ENCODE data around the gene UFC1. TPM values are rescaled to one million over a fixed set of nuclear protein-coding genes. Genes with fewer than 3 reads are reported as not detected.

UFC1 gene
- total RNA-seq, 2 experiments from 2014 or later = 96.6 to 97.8 TPM

GRCh38 chr1:161119092-161119903 is 34.5 kb upstream of the UFC1 start:
- intact Hi-C loops (cut with DNase I, micrococcal nuclease) = loop anchor here (1.0 to 5.0 kb wide), 3 partner anchors 13 to 72 kb away; partner anchors contain the start of genes UFC1 (in 2 of the 2), DEDD (in 1 of the 2) and USF1 (in 1 of the 2)
- Mint-ChIP-seq H3K36me3 (ENCODE audit: low read depth) (peaks cover 69% of the 10 kb centered on the region), H3K4me1 (ENCODE audit: low read depth) (peaks cover 54% of the 10 kb centered on the region), H3K4me3 (peak overlapping the region; percentile 97), H3K9me3 (no peaks in the 10 kb centered on the region), H3K27me3 (no peaks in the 10 kb centered on the region), H3K27ac (peak overlapping the region; percentile 91)
- H3K27me3 ChIP-seq (ENCODE audit: control insufficient read depth in 1 of 2, insufficient read depth in 2 of 2, low read length in 2 of 2) = no peaks in the 10 kb centered on the region
- peak in 11 of 14 experiments; percentile 30 to 89 (median 49) for DNase-seq
- peak overlapping the region in 1 of 2 donors; percentile 91 for H3K27ac ChIP-seq (ENCODE audit: low read depth in 1 of 2, low read length in 2 of 2)
- TF ChIP-seq CTCF (IDR thresholded peaks at IDR 0.05) = peak; percentile 36
- ChIA-PET POLR2A (interaction anchor here (0.9 to 2.7 kb wide), 2 partner anchors 13 to 34 kb away, joined by 4 to 35 read pairs; partner anchors contain the start of genes DEDD and UFC1), CTCF (interaction anchor here (0.6 to 3.3 kb wide), 2 partner anchors 46 to 91 kb away, joined by 4 to 12 read pairs; partner anchors contain the start of gene PPOX)
- H3K36me3 ChIP-seq (ENCODE audit: insufficient read depth, low read length) = peaks cover 46% of the 10 kb centered on the region
- ATAC-seq (ENCODE audit: poor library complexity) = peak; percentile 69
- peak overlapping the region; percentile 91 for H3K4me3 ChIP-seq (ENCODE audit: low read length)
- peaks cover 49% of the 10 kb centered on the region for H3K4me1 ChIP-seq (ENCODE audit: insufficient read depth, low read length)
- H3K9me3 ChIP-seq (ENCODE audit: control insufficient read depth in 1 of 2, insufficient read depth in 1 of 2, low read length in 2 of 2) = no peaks in the 10 kb centered on the region

GRCh38 chr1:161121042-161121650 is 32.6 kb upstream of the UFC1 start:
- no peaks in the 10 kb centered on the region for H3K9me3 Mint-ChIP-seq
- H3K4me3 Mint-ChIP-seq = no peak overlapping the region
- ChIA-PET POLR2A (no interaction called here), CTCF (no interaction called here)
- peaks cover 40% of the 10 kb centered on the region for H3K4me1 Mint-ChIP-seq (ENCODE audit: low read depth)
- no peaks in the 10 kb centered on the region for H3K9me3 ChIP-seq (ENCODE audit: control insufficient read depth in 1 of 2, insufficient read depth in 1 of 2, low read length in 2 of 2)
- peaks cover 58% of the 10 kb centered on the region for H3K36me3 ChIP-seq (ENCODE audit: insufficient read depth, low read length)
- ATAC-seq (ENCODE audit: poor library complexity) (no peak), DNase-seq (no peak)
- no peaks in the 10 kb centered on the region for H3K27me3 ChIP-seq (ENCODE audit: control insufficient read depth in 1 of 2, insufficient read depth in 2 of 2, low read length in 2 of 2)
- H3K27ac Mint-ChIP-seq = peak overlapping the region; percentile 33
- H3K4me1 ChIP-seq (ENCODE audit: insufficient read depth, low read length) = peaks cover 38% of the 10 kb centered on the region
- peaks cover 81% of the 10 kb centered on the region for H3K36me3 Mint-ChIP-seq (ENCODE audit: low read depth)
- no peaks in the 10 kb centered on the region for H3K27me3 Mint-ChIP-seq
- H3K27ac ChIP-seq (ENCODE audit: low read depth in 1 of 2, low read length in 2 of 2) = peak overlapping the region in 1 of 2 donors; percentile 34
- intact Hi-C loops (cut with DNase I, micrococcal nuclease) = no loop called here
- H3K4me3 ChIP-seq (ENCODE audit: low read length) = no peak overlapping the region
- no peak for TF ChIP-seq CTCF (IDR thresholded peaks at IDR 0.05)

- ChIA-PET CTCF (no interaction called here), POLR2A (interaction anchor here (0.9 kb wide), 1 partner anchor 11 kb away, joined by 3 read pairs; the partner anchor contains the start of gene DEDD)
- ATAC-seq (ENCODE audit: poor library complexity) = no peak
- H3K36me3 Mint-ChIP-seq (ENCODE audit: low read depth) = peaks cover 87% of the 10 kb centered on the region
- Histone ChIP-seq H3K27ac (ENCODE audit: low read depth in 1 of 2, low read length in 2 of 2) (no peak overlapping the region), H3K4me3 (ENCODE audit: low read length) (no peak overlapping the region), H3K9me3 (ENCODE audit: control insufficient read depth in 1 of 2, insufficient read depth in 1 of 2, low read length in 2 of 2) (no peaks in the 10 kb centered on the region), H3K36me3 (ENCODE audit: insufficient read depth, low read length) (peaks cover 62% of the 10 kb centered on the region), H3K4me1 (ENCODE audit: insufficient read depth, low read length) (peaks cover 32% of the 10 kb centered on the region), H3K27me3 (ENCODE audit: control insufficient read depth in 1 of 2, insufficient read depth in 2 of 2, low read length in 2 of 2) (no peaks in the 10 kb centered on the region)
- peaks cover 38% of the 10 kb centered on the region for H3K4me1 Mint-ChIP-seq (ENCODE audit: low read depth)
- peak in 2 of 14 experiments; percentile 36 to 40 for DNase-seq
- intact Hi-C loops (cut with DNase I, micrococcal nuclease) = no loop called here
- H3K9me3 Mint-ChIP-seq = no peaks in the 10 kb centered on the region
- no peak overlapping the region for H3K4me3 Mint-ChIP-seq
- H3K27ac Mint-ChIP-seq = no peak overlapping the region
- no peak for TF ChIP-seq CTCF (IDR thresholded peaks at IDR 0.05)
- no peaks in the 10 kb centered on the region for H3K27me3 Mint-ChIP-seq
These were observed 31.9 kb upstream of the UFC1 start for GRCh38 chr1:161121834-161122233.

Data from CD4-positive, alpha-beta T cell (primary cell).